ENCODE results near the gene CCSER1. TPM values are rescaled to one million over a fixed set of nuclear protein-coding genes. Genes with fewer than 3 reads are reported as not detected.

Gene CCSER1
- total RNA-seq, 2 experiments from 2014 or later, result not detected

GRCh38 chr4:90126805-90127204 is 389 bp upstream of the CCSER1 start:
- DNase-seq (no peak), ATAC-seq (no peak)
- no peak for TF ChIP-seq CTCF (IDR thresholded peaks at IDR 0.05)
- H3K36me3 Mint-ChIP-seq (ENCODE audit: low read depth), result no peaks in the 10 kb centered on the region
- ChIA-PET POLR2A (no interaction called here), CTCF (no interaction called here)
- peaks cover 42% of the 10 kb centered on the region for H3K27me3 Mint-ChIP-seq
- H3K27ac Mint-ChIP-seq, result no peak overlapping the region
- H3K9me3 Mint-ChIP-seq, result no peaks in the 10 kb centered on the region
- intact Hi-C loops (cut with micrococcal nuclease), result no loop called here
- peaks cover 12% of the 10 kb centered on the region for H3K4me1 Mint-ChIP-seq (ENCODE audit: low read depth)
- H3K4me3 Mint-ChIP-seq, result peak overlapping the region; percentile 17

GRCh38 chr4:90127706-90128345 is 632 bp downstream of the CCSER1 start:
- H3K36me3 Mint-ChIP-seq (ENCODE audit: low read depth), result no peaks in the 10 kb centered on the region
- ChIA-PET POLR2A (no interaction called here), CTCF (no interaction called here)
- H3K4me1 Mint-ChIP-seq (ENCODE audit: low read depth), result peaks cover 12% of the 10 kb centered on the region
- ATAC-seq, result no peak
- H3K9me3 Mint-ChIP-seq, result no peaks in the 10 kb centered on the region
- peak overlapping the region; percentile 68 for H3K4me3 Mint-ChIP-seq
- intact Hi-C loops (cut with micrococcal nuclease), result no loop called here
- no peak for TF ChIP-seq CTCF (IDR thresholded peaks at IDR 0.05)
- peaks cover 41% of the 10 kb centered on the region for H3K27me3 Mint-ChIP-seq
- no peak overlapping the region for H3K27ac Mint-ChIP-seq
- DNase-seq, result no peak

GRCh38 chr4:90128961-90129495 is 1.8 kb downstream of the CCSER1 start:
- Mint-ChIP-seq H3K4me3 (peak overlapping the region; percentile 60), H3K27ac (no peak overlapping the region)
- no peak for ATAC-seq

GRCh38 chr4:90130076-90130475 is 2.9 kb downstream of the CCSER1 start:
- Mint-ChIP-seq H3K36me3 (ENCODE audit: low read depth) (no peaks in the 10 kb centered on the region), H3K27me3 (peaks cover 36% of the 10 kb centered on the region), H3K4me3 (no peak overlapping the region), H3K4me1 (ENCODE audit: low read depth) (peaks cover 12% of the 10 kb centered on the region), H3K9me3 (no peaks in the 10 kb centered on the region), H3K27ac (no peak overlapping the region)
- intact Hi-C loops (cut with micrococcal nuclease), result no loop called here
- ChIA-PET CTCF (no interaction called here), POLR2A (no interaction called here)
- no peak for TF ChIP-seq CTCF (IDR thresholded peaks at IDR 0.05)
- DNase-seq, result no peak
- no peak for ATAC-seq

More at GRCh38 chr4:90128961-90129495, 1.8 kb downstream of the CCSER1 start:
- Mint-ChIP-seq H3K27me3 (peaks cover 41% of the 10 kb centered on the region), H3K9me3 (no peaks in the 10 kb centered on the region), H3K4me1 (ENCODE audit: low read depth) (peaks cover 12% of the 10 kb centered on the region), H3K36me3 (ENCODE audit: low read depth) (no peaks in the 10 kb centered on the region)
- intact Hi-C loops (cut with micrococcal nuclease), result no loop called here
- POLR2A ChIA-PET, result no interaction called here
- DNase-seq, result no peak
- CTCF ChIA-PET, result no interaction called here
- TF ChIP-seq CTCF (IDR thresholded peaks at IDR 0.05), result no peak

GRCh38 chr4:90137555-90137954 is 10.4 kb downstream of the CCSER1 start:
- H3K27me3 Mint-ChIP-seq, result no peaks in the 10 kb centered on the region
- H3K36me3 Mint-ChIP-seq (ENCODE audit: low read depth), result no peaks in the 10 kb centered on the region

More at GRCh38 chr4:90137555-90137954, 10.4 kb downstream of the CCSER1 start:
- H3K27ac Mint-ChIP-seq, result no peak overlapping the region
- no peak for TF ChIP-seq CTCF (IDR thresholded peaks at IDR 0.05)
- ChIA-PET POLR2A (no interaction called here), CTCF (no interaction called here)
- intact Hi-C loops (cut with micrococcal nuclease), result no loop called here
- no peak for ATAC-seq
- no peak for DNase-seq
- H3K9me3 Mint-ChIP-seq, result no peaks in the 10 kb centered on the region
- H3K4me1 Mint-ChIP-seq (ENCODE audit: low read depth), result no peaks in the 10 kb centered on the region
- no peak overlapping the region for H3K4me3 Mint-ChIP-seq

Measured in activated CD8-positive, alpha-beta T cell treated with anti-CD3 and anti-CD28 coated beads for 36 hours (primary cell).